ENCODE data around the gene C2CD4D. TPM values are rescaled to one million over a fixed set of nuclear protein-coding genes. Genes with fewer than 3 reads are reported as not detected.

Gene C2CD4D
- total RNA-seq, 1 experiment from 2014 or later = 0.79 TPM

DNA sequence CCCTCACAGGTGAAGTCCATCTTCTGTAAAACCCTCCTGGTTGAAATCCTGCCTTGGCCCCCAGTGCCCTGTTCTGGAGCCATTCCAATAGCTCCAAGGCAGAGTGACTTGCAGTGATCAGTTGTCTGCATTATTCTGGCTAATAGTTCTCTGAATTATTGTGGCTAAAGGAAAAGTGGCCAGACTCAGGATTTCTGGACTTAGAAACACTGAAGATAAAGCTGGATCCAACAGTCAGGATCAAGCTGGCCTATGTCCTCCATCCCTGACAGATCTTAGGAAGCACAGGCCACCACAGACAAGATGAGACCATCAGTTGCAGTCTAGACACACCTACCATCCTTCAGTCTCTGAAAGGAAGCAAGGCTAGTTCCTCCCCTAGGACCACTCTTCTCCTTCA lies 801 bp upstream of the C2CD4D start:
- Histone ChIP-seq H4K5ac (ENCODE audit: insufficient read length, low read depth, low read length) (no peak overlapping the region), H3K23me2 (ENCODE audit: insufficient read length, low read depth, low read length, poor library complexity, severe bottlenecking) (peaks cover 30% of the 10 kb centered on the region), H2BK20ac (ENCODE audit: low read depth, low read length, poor library complexity, severe bottlenecking) (no peak overlapping the region), H3K4ac (ENCODE audit: low read depth, low read length) (no peak overlapping the region), H3K27ac (ENCODE audit: insufficient read length, low read depth, low read length) (no peak overlapping the region), H3K79me2 (ENCODE audit: insufficient read depth, low read length) (no peaks in the 10 kb centered on the region), H3K18ac (ENCODE audit: insufficient read length, low read depth, low read length) (peak overlapping the region; percentile 94), H2BK12ac (ENCODE audit: insufficient read length, low read depth, low read length) (no peak overlapping the region), H3K4me2 (ENCODE audit: insufficient read depth, insufficient read length, low read length) (peak overlapping the region; percentile 43), H3T11ph (ENCODE audit: low read length) (no peak overlapping the region), H2AK5ac (ENCODE audit: insufficient read length, low read length) (no peak overlapping the region), H3K23ac (ENCODE audit: insufficient read length, low read depth, low read length) (no peak overlapping the region), H4K8ac (replicated peaks; ENCODE audit: insufficient read length, low read depth, low read length) (no peak overlapping the region), H2BK120ac (ENCODE audit: low read depth, low read length, poor library complexity, severe bottlenecking) (no peak overlapping the region), H2AFZ (ENCODE audit: low read length) (no peak overlapping the region), H2BK5ac (ENCODE audit: insufficient read length, low read length) (no peak overlapping the region), H4K20me1 (ENCODE audit: control insufficient read depth, insufficient read depth, insufficient read length) (no peaks in the 10 kb centered on the region), H3K79me1 (ENCODE audit: insufficient read depth, low read depth, low read length, poor library complexity, severe bottlenecking) (no peaks in the 10 kb centered on the region), H3K14ac (ENCODE audit: insufficient read depth, low read length) (peak overlapping the region; percentile 94), H4K91ac (ENCODE audit: insufficient read length, low read depth, low read length) (no peak overlapping the region), H2BK15ac (ENCODE audit: low read depth, low read length) (no peak overlapping the region), H3K27me3 (ENCODE audit: insufficient read depth, low read length) (peaks cover 9% of the 10 kb centered on the region; the same call in 1 of the 2 replicates), H3K9ac (ENCODE audit: extremely low read depth, insufficient read length, low read length) (peak overlapping the region; percentile 59), H3K4me1 (ENCODE audit: insufficient read depth, low read length) (peaks cover 2% of the 10 kb centered on the region; the same call in 1 of the 2 replicates), H3K9me3 (ENCODE audit: control insufficient read depth, low read depth, low read length) (no peaks in the 10 kb centered on the region), H3K56ac (ENCODE audit: insufficient read length, low read depth, low read length) (no peak overlapping the region)
- H3K27ac Mint-ChIP-seq = no peak overlapping the region; a peak in 1 of 7 replicates
- peaks cover 40% of the 10 kb centered on the region for H3K27me3 Mint-ChIP-seq (ENCODE audit: low read depth)
- TF ChIP-seq, protein P1, sequence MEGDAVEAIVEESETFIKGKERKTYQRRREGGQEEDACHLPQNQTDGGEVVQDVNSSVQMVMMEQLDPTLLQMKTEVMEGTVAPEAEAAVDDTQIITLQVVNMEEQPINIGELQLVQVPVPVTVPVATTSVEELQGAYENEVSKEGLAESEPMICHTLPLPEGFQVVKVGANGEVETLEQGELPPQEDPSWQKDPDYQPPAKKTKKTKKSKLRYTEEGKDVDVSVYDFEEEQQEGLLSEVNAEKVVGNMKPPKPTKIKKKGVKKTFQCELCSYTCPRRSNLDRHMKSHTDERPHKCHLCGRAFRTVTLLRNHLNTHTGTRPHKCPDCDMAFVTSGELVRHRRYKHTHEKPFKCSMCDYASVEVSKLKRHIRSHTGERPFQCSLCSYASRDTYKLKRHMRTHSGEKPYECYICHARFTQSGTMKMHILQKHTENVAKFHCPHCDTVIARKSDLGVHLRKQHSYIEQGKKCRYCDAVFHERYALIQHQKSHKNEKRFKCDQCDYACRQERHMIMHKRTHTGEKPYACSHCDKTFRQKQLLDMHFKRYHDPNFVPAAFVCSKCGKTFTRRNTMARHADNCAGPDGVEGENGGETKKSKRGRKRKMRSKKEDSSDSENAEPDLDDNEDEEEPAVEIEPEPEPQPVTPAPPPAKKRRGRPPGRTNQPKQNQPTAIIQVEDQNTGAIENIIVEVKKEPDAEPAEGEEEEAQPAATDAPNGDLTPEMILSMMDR (conservative IDR thresholded peaks at IDR 0.05) = no peak
- no peak for DNase-seq
- peak overlapping the region; percentile 76 to 86 for H3K4me3 Mint-ChIP-seq
- no peaks in the 10 kb centered on the region; a peak in 1 of 5 replicates for H3K9me3 Mint-ChIP-seq
- H3K4me1 Mint-ChIP-seq = peaks cover 32 to 33% of the 10 kb centered on the region in 2 experiments
- peaks cover 0 to 8% (median 0%) of the 10 kb centered on the region in 3 experiments; a peak in 2 of 7 replicates for H3K36me3 Mint-ChIP-seq (ENCODE audit: insufficient read depth in 1 of 3, low read depth in 3 of 3)

All from H9 (cell line).